Trophoblast cell (in vitro differentiated cells and primary cell): Measurements from ENCODE around the gene PNPLA1.
"Not testable (repeated sequence)": the region's sequence is repeated elsewhere in the genome, so short reads cannot be mapped to it uniquely, and the experiment has no call there.

Experiments
- DNase-seq, 2 donors: peaks; one replicate each; pipeline ENCODE4 v3.0.0-alpha.2; 2016
- H2AFZ ChIP-seq: 2 replicates; pipeline ENCODE4 v1.6.1; 2013; ENCODE audit warnings: low read length, moderate library complexity, mild to moderate bottlenecking; ENCODE audit not compliant: insufficient read depth, poor library complexity
- H2AK5ac ChIP-seq: 2 replicates; pipeline ENCODE4 v1.6.1; 2013; ENCODE audit warnings: mild to moderate bottlenecking, low read length
- H2BK120ac ChIP-seq: 2 replicates; pipeline ENCODE4 v1.6.1; 2013; ENCODE audit warnings: low read length, mild to moderate bottlenecking, moderate library complexity; ENCODE audit not compliant: insufficient read depth, poor library complexity
- H2BK12ac ChIP-seq: 2 replicates; pipeline ENCODE4 v1.6.1; 2013; ENCODE audit warnings: mild to moderate bottlenecking, low read length, moderate library complexity
- H2BK5ac ChIP-seq: 2 replicates; pipeline ENCODE4 v1.6.1; 2013; ENCODE audit warnings: low read length, low read depth, moderate library complexity, mild to moderate bottlenecking; ENCODE audit not compliant: poor library complexity
- H3K14ac ChIP-seq: 2 replicates; pipeline ENCODE4 v1.6.1; 2013; ENCODE audit warnings: mild to moderate bottlenecking, low read length
- H3K18ac ChIP-seq: 2 replicates; pipeline ENCODE4 v1.6.1; 2013; ENCODE audit warnings: mild to moderate bottlenecking, low read length
- H3K23ac ChIP-seq: 2 replicates; pipeline ENCODE4 v1.6.1; 2013; ENCODE audit warnings: low read length
- H3K27ac ChIP-seq: 2 replicates; pipeline ENCODE4 v1.5.1; 2013; ENCODE audit warnings: low read depth, mild to moderate bottlenecking, inconsistent platforms, low read length, moderate library complexity
- H3K27me3 ChIP-seq: 2 replicates; pipeline ENCODE4 v1.6.1; 2013; ENCODE audit warnings: inconsistent platforms, mild to moderate bottlenecking, low read length, moderate library complexity; ENCODE audit not compliant: insufficient read depth
- H3K36me3 ChIP-seq, 2 experiments: 1 replicate in 1 of 2; 2 replicates in 1 of 2; pipeline ENCODE4 v1.6.1; 2013; ENCODE audit warnings: low read length in 2 of 2, mild to moderate bottlenecking in 2 of 2, moderate library complexity in 1 of 2; ENCODE audit not compliant: insufficient read depth in 2 of 2, control insufficient read depth in 1 of 2
- H3K4ac ChIP-seq: 2 replicates; pipeline ENCODE4 v1.6.1; 2013; ENCODE audit warnings: low read depth, mild to moderate bottlenecking, low read length, moderate library complexity
- H3K4me1 ChIP-seq, 2 experiments: 1 replicate in 1 of 2; 2 replicates in 1 of 2; pipeline ENCODE4 v1.6.1; 2013; ENCODE audit warnings: low read length in 2 of 2, mild to moderate bottlenecking in 2 of 2, moderate library complexity in 1 of 2; ENCODE audit not compliant: insufficient read depth in 2 of 2, control insufficient read depth in 1 of 2
- H3K4me2 ChIP-seq: 2 replicates; pipeline ENCODE4 v1.6.1; 2013; ENCODE audit warnings: inconsistent platforms, mild to moderate bottlenecking, low read length, moderate library complexity
- H3K4me3 ChIP-seq: 2 replicates; pipeline ENCODE4 v1.5.1; 2013; ENCODE audit warnings: mild to moderate bottlenecking, low read depth, low read length, inconsistent platforms
- H3K79me1 ChIP-seq: one replicate; pipeline ENCODE4 v1.6.1; 2013; ENCODE audit warnings: low read length
- H3K79me2 ChIP-seq: 2 replicates; pipeline ENCODE4 v1.6.1; 2013; ENCODE audit warnings: low read length, mild to moderate bottlenecking; ENCODE audit not compliant: control insufficient read depth, insufficient read depth, poor library complexity
- H3K9ac ChIP-seq: 2 replicates; pipeline ENCODE4 v1.6.1; 2013; ENCODE audit warnings: mild to moderate bottlenecking, low read length
- H3K9me3 ChIP-seq: 2 replicates; pipeline ENCODE4 v1.6.1; 2013; ENCODE audit warnings: low read depth, mild to moderate bottlenecking, control low read depth, inconsistent platforms, low read length; ENCODE audit not compliant: insufficient read depth
- H4K12ac ChIP-seq: 2 replicates; pipeline ENCODE4 v1.6.1; 2013; ENCODE audit warnings: low read depth, mild to moderate bottlenecking, low read length, moderate library complexity
- H4K8ac ChIP-seq: 2 replicates; pipeline ENCODE4 v1.6.1; 2013; ENCODE audit warnings: low read depth, mild to moderate bottlenecking, low read length, moderate library complexity
- H4K91ac ChIP-seq: one replicate; pipeline ENCODE4 v1.6.1; 2013; ENCODE audit warnings: low read depth, mild to moderate bottlenecking, low read length, moderate library complexity
- WGBS: extraction: QIAGEN DNeasy Blood & Tissue Kit; methylation state at CpG from one replicate; pipeline ENCODE4 v1.1.7; 2013; ENCODE audit warnings: missing lambda C conversion rate; ENCODE audit not compliant: insufficient read length, insufficient coverage; ENCODE audit errors: extremely low coverage; 5-methylcytosine and 5-hydroxymethylcytosine counted together

Gene PNPLA1

DNA sequence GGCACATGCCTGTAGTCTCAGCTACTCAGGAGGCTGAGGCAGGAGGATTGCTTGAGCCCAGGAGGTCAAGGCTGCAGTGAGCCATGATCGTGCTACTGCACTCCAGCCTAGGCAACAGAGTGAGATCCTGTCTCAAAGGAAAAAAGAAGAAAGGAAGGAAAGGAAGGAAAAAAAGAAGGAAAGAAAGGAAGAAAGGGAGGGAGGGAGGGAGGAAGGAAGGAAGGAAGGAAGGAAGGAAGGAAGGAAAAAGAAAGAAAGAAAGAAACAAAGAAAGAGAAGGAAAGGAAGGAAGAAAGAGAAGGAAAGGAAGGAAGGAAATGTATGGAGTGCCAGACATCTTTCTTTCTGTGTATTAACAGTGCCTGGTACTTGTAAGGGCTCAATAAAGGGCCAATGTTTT is 68.4 kb downstream of the PNPLA1 start:
- WGBS = no CpG with 5 or more reads among the region's 1 CpG

DNA sequence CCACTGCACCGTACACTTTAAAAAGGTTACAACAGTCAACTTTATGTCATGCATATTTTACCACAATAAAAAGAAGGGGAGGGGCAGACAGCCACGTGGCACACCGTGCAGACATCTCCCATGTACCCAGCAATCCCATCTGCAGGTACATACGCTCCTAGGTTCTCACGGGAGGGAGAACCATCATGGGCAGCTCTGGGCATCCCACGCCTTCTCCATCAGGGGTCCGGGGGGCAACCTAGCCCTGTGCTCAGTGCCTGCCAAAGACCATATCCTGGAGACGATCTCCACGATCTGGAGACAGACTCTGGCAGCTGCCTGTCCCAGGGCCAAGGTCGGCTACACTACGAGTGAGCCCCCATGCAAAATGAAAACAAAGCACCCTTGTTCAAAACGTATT is 69.3 kb downstream of the PNPLA1 start:
- Histone ChIP-seq H3K79me2 (no peaks in the 10 kb centered on the region), H2BK12ac (no peak overlapping the region), H3K4me3 (no peak overlapping the region), H3K4ac (no peak overlapping the region), H3K4me1 (peaks cover 3 to 4% of the 10 kb centered on the region in 2 experiments), H3K27ac (no peak overlapping the region), H3K23ac (no peak overlapping the region), H3K9ac (no peak overlapping the region), H4K8ac (no peak overlapping the region), H3K14ac (no peak overlapping the region), H3K4me2 (no peak overlapping the region), H2BK5ac (no peak overlapping the region), H2AFZ (no peak overlapping the region), H3K79me1 (no peaks in the 10 kb centered on the region), H4K91ac (no peak overlapping the region), H3K36me3 (no peaks in the 10 kb centered on the region), H2AK5ac (no peak overlapping the region), H3K27me3 (no peaks in the 10 kb centered on the region), H2BK120ac (no peak overlapping the region), H3K9me3 (no peaks in the 10 kb centered on the region), H4K12ac (no peak overlapping the region), H3K18ac (no peak overlapping the region)
- DNase-seq = no peak
- WGBS = no CpG with 5 or more reads among the region's 12 CpGs

More for the DNA sequence above, 68.4 kb downstream of the PNPLA1 start:
- H4K91ac ChIP-seq, H3K14ac ChIP-seq, H3K4me3 ChIP-seq, H3K9ac ChIP-seq, H3K27ac ChIP-seq, H2BK5ac ChIP-seq, H2BK120ac ChIP-seq, DNase-seq, H3K9me3 ChIP-seq, H3K36me3 ChIP-seq, H3K23ac ChIP-seq, H4K8ac ChIP-seq, H2AK5ac ChIP-seq, H3K4ac ChIP-seq, H3K4me1 ChIP-seq, H3K79me2 ChIP-seq, H3K27me3 ChIP-seq, H3K4me2 ChIP-seq, H2BK12ac ChIP-seq, H2AFZ ChIP-seq, H3K18ac ChIP-seq, H4K12ac ChIP-seq, H3K79me1 ChIP-seq: not testable (repeated sequence)

DNA sequence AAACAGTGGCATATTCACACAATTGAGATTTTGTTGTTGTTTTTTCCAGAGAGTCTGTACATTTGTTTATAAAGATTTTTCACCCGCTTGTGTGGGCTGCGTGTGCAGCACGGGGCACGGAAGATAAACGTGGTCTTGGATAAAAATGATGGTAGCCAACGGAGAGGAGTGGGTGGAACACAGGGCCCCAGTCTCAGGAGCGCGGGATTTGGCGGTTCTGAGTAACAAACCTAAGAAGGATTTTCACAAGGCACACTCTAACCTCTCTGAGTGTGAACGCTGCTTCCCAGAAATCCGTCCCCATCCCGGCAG is 70.4 kb downstream of the PNPLA1 start:
- no peak overlapping the region for H4K8ac ChIP-seq
- no CpG with 5 or more reads among the region's 12 CpGs for WGBS
- no peak overlapping the region for H2AK5ac ChIP-seq
- H3K79me2 ChIP-seq = no peaks in the 10 kb centered on the region
- H3K27ac ChIP-seq = no peak overlapping the region
- no peak overlapping the region for H2BK5ac ChIP-seq
- no peaks in the 10 kb centered on the region for H3K36me3 ChIP-seq
- no peaks in the 10 kb centered on the region for H3K79me1 ChIP-seq
- H3K23ac ChIP-seq = no peak overlapping the region
- H4K91ac ChIP-seq = no peak overlapping the region
- H3K18ac ChIP-seq = no peak overlapping the region
- no peak overlapping the region for H3K9ac ChIP-seq
- H3K27me3 ChIP-seq = no peaks in the 10 kb centered on the region
- H3K4ac ChIP-seq = no peak overlapping the region
- H3K4me1 ChIP-seq = peaks cover 3 to 4% of the 10 kb centered on the region in 2 experiments
- peak overlapping the region; percentile 44 for H3K4me2 ChIP-seq
- no peak overlapping the region for H3K4me3 ChIP-seq
- H2BK12ac ChIP-seq = no peak overlapping the region
- no peak overlapping the region for H2AFZ ChIP-seq
- no peaks in the 10 kb centered on the region for H3K9me3 ChIP-seq
- DNase-seq = no peak
- H4K12ac ChIP-seq = no peak overlapping the region
- no peak overlapping the region for H3K14ac ChIP-seq
- no peak overlapping the region for H2BK120ac ChIP-seq

DNA sequence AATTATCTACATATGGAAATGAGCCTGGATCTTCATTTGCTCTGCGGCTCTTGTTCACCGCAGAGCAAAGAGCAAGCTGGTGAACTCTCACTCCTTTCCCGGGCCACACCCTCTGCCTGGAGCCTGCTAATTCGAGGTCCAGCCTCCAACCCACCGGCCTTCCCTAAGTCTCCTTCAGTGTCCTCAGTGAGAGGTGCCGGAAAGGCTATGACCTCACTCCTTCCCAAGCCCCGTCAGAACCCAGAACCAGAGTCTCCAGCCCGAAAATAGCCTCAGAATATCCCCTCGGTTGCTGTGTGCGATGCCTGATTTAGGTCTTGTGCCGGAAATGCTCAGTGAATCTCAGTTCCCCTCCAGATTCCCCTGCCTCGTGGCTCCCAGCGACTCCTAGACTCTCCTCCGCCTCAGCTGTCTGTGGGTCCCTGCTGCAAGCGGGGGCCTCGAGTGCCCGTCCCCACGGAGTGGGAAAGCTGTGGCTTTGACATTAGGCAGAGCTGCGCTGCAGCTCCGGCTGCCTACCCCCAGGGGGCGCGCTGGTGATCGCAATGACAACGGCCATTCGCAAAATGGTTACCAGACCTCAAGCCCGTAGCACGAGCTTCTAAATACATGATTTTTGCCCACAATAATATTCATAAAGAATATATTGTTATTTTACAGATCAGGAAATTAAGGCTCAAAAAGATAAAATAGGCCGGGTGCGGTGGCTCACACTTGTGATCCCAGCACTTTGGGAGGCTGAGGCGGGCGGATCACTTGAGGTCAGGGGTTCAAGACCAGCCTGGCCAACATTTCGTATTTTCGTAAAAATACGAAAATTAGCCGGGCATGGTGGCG is 71.0 kb downstream of the PNPLA1 start:
- no peaks in the 10 kb centered on the region for H3K79me1 ChIP-seq
- no peak overlapping the region for H4K91ac ChIP-seq
- no peak overlapping the region for H4K8ac ChIP-seq
- H3K4me2 ChIP-seq = peak overlapping the region; percentile 44
- H2BK12ac ChIP-seq = no peak overlapping the region
- no peak overlapping the region for H3K9ac ChIP-seq
- no peaks in the 10 kb centered on the region for H3K36me3 ChIP-seq
- no peaks in the 10 kb centered on the region for H3K9me3 ChIP-seq
- no peaks in the 10 kb centered on the region for H3K27me3 ChIP-seq
- no peak overlapping the region for H3K4me3 ChIP-seq
- no peak overlapping the region for H3K18ac ChIP-seq
- no peak overlapping the region for H3K4ac ChIP-seq
- H2AFZ ChIP-seq = no peak overlapping the region
- H3K4me1 ChIP-seq = peaks cover 5 to 6% of the 10 kb centered on the region in 2 experiments
- no peak overlapping the region for H4K12ac ChIP-seq
- no peak overlapping the region for H3K27ac ChIP-seq
- H2BK5ac ChIP-seq = no peak overlapping the region
- H3K79me2 ChIP-seq = no peaks in the 10 kb centered on the region
- peak; percentile 64 to 92 for DNase-seq
- no peak overlapping the region for H3K14ac ChIP-seq
- H2BK120ac ChIP-seq = no peak overlapping the region
- no CpG with 5 or more reads among the region's 36 CpGs for WGBS
- H2AK5ac ChIP-seq = no peak overlapping the region
- no peak overlapping the region for H3K23ac ChIP-seq
